PFSK-1 (cell line): ENCODE data around the gene MOG.

ENCODE experiments used
- FOXP2 ChIP-seq: optimal IDR thresholded peaks from 2 replicates; pipeline ENCODE3; 2011; ENCODE audit warnings: borderline replicate concordance, control low read depth, inconsistent platforms; ENCODE audit not compliant: insufficient read depth; ENCODE audit errors: extremely low read length, extremely low read depth
- POLR2AphosphoS5 ChIP-seq: IDR thresholded peaks from 2 replicates; pipeline ENCODE4 v1.6.1; 2012; ENCODE audit warnings: low read depth, mild to moderate bottlenecking, control low read depth, low read length, moderate library complexity
- REST ChIP-seq, 2 experiments: IDR thresholded peaks; 2 replicates each; pipeline versions ENCODE4 v1.6.1 to v1.8.0; 2011 to 2012; ENCODE audit warnings: low read depth in 2 of 2, low read length in 2 of 2, control low read depth in 1 of 2, inconsistent platforms in 1 of 2, mild to moderate bottlenecking in 1 of 2, moderate library complexity in 1 of 2; ENCODE audit not compliant: insufficient read depth in 1 of 2
- SIN3A ChIP-seq: IDR thresholded peaks from 2 replicates; pipeline ENCODE4 v1.6.1; 2012; ENCODE audit warnings: mild to moderate bottlenecking, low read length, moderate library complexity, borderline replicate concordance; ENCODE audit not compliant: insufficient read depth
- TAF1 ChIP-seq: IDR thresholded peaks from 2 replicates; pipeline ENCODE4 v1.6.1; 2012; ENCODE audit warnings: low read length, control low read depth, borderline replicate concordance; ENCODE audit not compliant: insufficient read depth

MOG gene

GRCh38 chr6:29631860-29632731 is 24.8 kb upstream of the MOG start:
- TF ChIP-seq FOXP2 (no peak), TAF1 (no peak), POLR2AphosphoS5 (no peak), REST (IDR thresholded peaks at IDR 0.05; ENCODE audit: insufficient read depth in 1 of 2, low read depth in 2 of 2, low read length in 2 of 2) (no peak), SIN3A (no peak; the same call in 1 of the 2 replicates)

DNA sequence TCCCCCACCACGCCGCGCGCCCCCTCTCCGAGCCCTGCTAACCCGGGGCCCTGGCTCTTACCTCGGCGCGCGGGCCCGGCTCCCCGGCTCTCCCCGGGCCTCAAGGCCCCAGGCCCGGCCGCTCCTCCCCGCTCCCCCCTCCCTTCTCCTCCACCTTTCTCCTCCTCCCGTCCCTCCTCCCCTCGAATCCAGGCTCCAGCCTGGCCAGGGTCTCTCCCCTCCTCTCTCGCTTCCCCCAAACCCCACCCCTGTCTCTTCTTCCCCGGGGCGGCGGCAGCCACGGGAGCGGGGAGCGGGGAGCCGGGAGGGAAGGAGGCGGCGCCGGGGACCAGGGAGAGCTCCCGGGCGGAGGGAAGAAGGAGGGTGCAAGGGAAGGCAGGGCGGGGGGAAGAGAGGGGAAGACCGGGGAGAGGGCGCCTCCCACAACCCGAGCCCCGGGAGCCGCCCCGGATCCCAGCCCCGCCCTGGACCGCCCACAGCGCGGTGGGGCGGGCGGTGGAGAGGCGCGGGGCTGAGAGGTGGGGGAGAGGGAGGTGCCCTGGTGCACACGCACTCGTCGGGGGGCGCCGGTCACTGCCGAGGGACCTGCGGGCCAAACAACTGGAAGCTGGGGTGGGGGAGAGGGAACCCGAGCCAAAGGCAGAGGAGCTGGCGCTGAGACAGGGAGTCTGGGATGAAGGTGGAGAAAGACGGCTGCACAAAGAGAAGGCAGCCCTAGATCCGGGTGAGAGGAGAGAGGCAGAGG is 23.9 kb upstream of the MOG start, which contains the start of gene GABBR1:
TSS of gene GABBR1 (minus strand) at position 395 of the 745 bp plus-strand sequence. CDS start 798 bp downstream, outside the sequence.
- TF ChIP-seq FOXP2: no peak
- TF ChIP-seq TAF1: no peak
- TF ChIP-seq POLR2AphosphoS5: peak; percentile 53; the same call in 1 of the 2 replicates
- TF ChIP-seq REST (IDR thresholded peaks at IDR 0.05; ENCODE audit: insufficient read depth in 1 of 2, low read depth in 2 of 2, low read length in 2 of 2): peak; percentile 54 to 78; a peak in 2 of 4 replicates

- TF ChIP-seq POLR2AphosphoS5: no peak
- no peak for TF ChIP-seq REST (IDR thresholded peaks at IDR 0.05; ENCODE audit: insufficient read depth in 1 of 2, low read depth in 2 of 2, low read length in 2 of 2)
These were observed 23.4 kb upstream of the MOG start for GRCh38 chr6:29633534-29633905.

- TF ChIP-seq TAF1: no peak
- no peak for TF ChIP-seq POLR2AphosphoS5
- no peak for TF ChIP-seq FOXP2
- TF ChIP-seq SIN3A: no peak
- TF ChIP-seq REST (IDR thresholded peaks at IDR 0.05; ENCODE audit: insufficient read depth in 1 of 2, low read depth in 2 of 2, low read length in 2 of 2): no peak
These were observed 19.6 kb upstream of the MOG start for GRCh38 chr6:29637247-29637646.
